Measurements from ENCODE around the gene TSHZ2. TPM values are rescaled to one million over a fixed set of nuclear protein-coding genes. Genes with fewer than 3 reads are reported as not detected.
A peak's percentile ranks its signal among the peaks of the same experiment; 100 is the strongest.

The TSHZ2 gene
- total RNA-seq, 4 donors from 2014 or later, result 1.9 to 12.9 (median 5.0) TPM

DNA sequence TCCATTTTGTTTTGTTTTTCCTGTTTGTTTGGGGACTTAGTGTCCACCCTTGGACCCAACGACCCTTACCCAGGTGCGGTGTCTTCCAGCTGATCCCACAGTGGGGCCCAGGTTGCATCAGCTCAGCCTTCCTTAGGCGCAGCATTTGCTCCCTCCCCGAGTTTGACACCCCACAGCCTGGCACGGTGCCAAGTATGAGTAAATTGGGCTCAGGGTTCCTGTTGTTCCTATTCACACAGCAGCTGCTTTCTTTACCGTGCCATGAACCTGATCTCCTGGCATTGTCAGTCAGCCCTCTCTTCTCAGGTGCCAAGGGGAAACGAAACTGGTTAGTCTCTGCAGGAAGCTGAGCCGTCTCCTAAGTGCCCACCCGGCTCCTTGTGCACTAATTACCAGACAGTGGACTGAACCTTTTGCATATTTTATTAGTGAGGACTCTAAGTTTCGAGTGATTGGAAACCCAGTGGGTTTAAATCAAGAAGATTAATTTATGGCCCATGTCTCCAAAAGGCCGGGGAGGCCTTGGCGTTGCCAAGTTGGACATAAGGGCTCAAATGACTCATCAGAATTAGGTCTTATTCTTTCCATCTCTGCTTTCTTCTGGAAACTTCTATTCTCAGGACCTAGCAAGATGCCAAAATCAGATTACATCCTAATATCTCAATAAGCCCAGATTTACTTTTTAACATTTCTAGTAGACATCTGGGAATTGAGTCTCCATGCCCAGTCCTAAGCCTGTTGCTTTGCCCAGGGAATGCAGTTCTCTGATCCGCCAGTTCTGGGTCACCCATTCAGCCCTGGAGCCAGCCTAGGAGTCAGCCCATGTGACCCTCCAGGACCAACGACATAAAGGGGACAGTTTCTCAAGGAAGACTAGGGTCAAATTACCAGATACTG, 68.8 kb downstream of the TSHZ2 start:
- intact Hi-C loops (cut with DNase I; ENCODE audit: low total_unique reads) (no loop called here), in situ Hi-C loops (cut with MboI; ENCODE audit: low pct_ligation_motif_present in 1 of 4, low pct_unique_long_range_greater_than_20kb in 1 of 4, low sequenced_read_pairs in 3 of 4) (no loop called here)
- WGBS, 2 donors (ENCODE audit: low coverage in 1 of 2), result 59% methylated on average over 14 of the region's 14 CpGs; no CpG with 5 or more reads in 1 of the 2 donors
- peak overlapping the region in 2 of 4 donors; percentile 17 to 41 for H3K27ac ChIP-seq
- no peaks in the 10 kb centered on the region for H3K27me3 ChIP-seq
- H3K9me3 ChIP-seq, result no peaks in the 10 kb centered on the region
- no peaks in the 10 kb centered on the region for H3K36me3 ChIP-seq
- no peak overlapping the region for H3K4me3 ChIP-seq
- no peaks in the 10 kb centered on the region for H3K4me1 ChIP-seq
- no peak for DNase-seq
- TF ChIP-seq EP300 (IDR thresholded peaks at IDR 0.05; ENCODE audit: low read depth) (no peak), CTCF (IDR thresholded peaks at IDR 0.05) (no peak), POLR2A (IDR thresholded peaks at IDR 0.05) (no peak), POLR2AphosphoS5 (IDR thresholded peaks at IDR 0.05) (no peak)

- Histone ChIP-seq H3K9me3 (no peaks in the 10 kb centered on the region), H3K4me1 (no peaks in the 10 kb centered on the region), H3K4me3 (no peak overlapping the region), H3K27ac (no peak overlapping the region), H3K36me3 (no peaks in the 10 kb centered on the region), H3K27me3 (no peaks in the 10 kb centered on the region)
- WGBS, 2 donors (ENCODE audit: low coverage in 1 of 2), result 50 to 60% methylated on average over 3 of the region's 3 CpGs
- intact Hi-C loops (cut with DNase I; ENCODE audit: low total_unique reads) (no loop called here), in situ Hi-C loops (cut with MboI; ENCODE audit: low pct_ligation_motif_present in 1 of 4, low pct_unique_long_range_greater_than_20kb in 1 of 4, low sequenced_read_pairs in 3 of 4) (no loop called here)
- DNase-seq, result no peak
- TF ChIP-seq CTCF (IDR thresholded peaks at IDR 0.05), result no peak
These were observed 70.4 kb downstream of the TSHZ2 start for GRCh38 chr20:53042521-53042920.

- intact Hi-C loops (cut with DNase I; ENCODE audit: low total_unique reads), result no loop called here
- Histone ChIP-seq H3K27me3 (no peaks in the 10 kb centered on the region), H3K9me3 (no peaks in the 10 kb centered on the region), H3K4me1 (no peaks in the 10 kb centered on the region), H3K4me3 (no peak overlapping the region), H3K27ac (no peak overlapping the region), H3K36me3 (no peaks in the 10 kb centered on the region)
- TF ChIP-seq EP300 (IDR thresholded peaks at IDR 0.05; ENCODE audit: low read depth) (no peak), CTCF (IDR thresholded peaks at IDR 0.05) (no peak), POLR2AphosphoS5 (IDR thresholded peaks at IDR 0.05) (no peak), POLR2A (IDR thresholded peaks at IDR 0.05) (no peak)
- 80% methylated on average over 5 of the region's 5 CpGs; no CpG with 5 or more reads in 1 of the 2 donors for WGBS, 2 donors (ENCODE audit: low coverage in 1 of 2)
- in situ Hi-C loops (cut with MboI; ENCODE audit: low pct_ligation_motif_present in 1 of 4, low pct_unique_long_range_greater_than_20kb in 1 of 4, low sequenced_read_pairs in 3 of 4), result no loop called here
- DNase-seq, result no peak
These were observed 72.1 kb downstream of the TSHZ2 start for GRCh38 chr20:53044296-53044695.

GRCh38 chr20:53045941-53046340, 73.8 kb downstream of the TSHZ2 start:
- no peaks in the 10 kb centered on the region for H3K36me3 ChIP-seq
- intact Hi-C loops (cut with DNase I; ENCODE audit: low total_unique reads) (no loop called here), in situ Hi-C loops (cut with MboI; ENCODE audit: low pct_ligation_motif_present in 1 of 4, low pct_unique_long_range_greater_than_20kb in 1 of 4, low sequenced_read_pairs in 3 of 4) (no loop called here)
- H3K27ac ChIP-seq, result no peak overlapping the region
- 61 to 64% methylated on average over 3 to 7 of the region's 7 CpGs for WGBS, 2 donors (ENCODE audit: low coverage in 1 of 2)
- no peaks in the 10 kb centered on the region for H3K4me1 ChIP-seq
- DNase-seq, result no peak
- TF ChIP-seq CTCF (IDR thresholded peaks at IDR 0.05), result no peak
- TF ChIP-seq EP300 (IDR thresholded peaks at IDR 0.05; ENCODE audit: low read depth), result no peak
- TF ChIP-seq POLR2A (IDR thresholded peaks at IDR 0.05), result no peak
- TF ChIP-seq POLR2AphosphoS5 (IDR thresholded peaks at IDR 0.05), result no peak
- no peak overlapping the region for H3K4me3 ChIP-seq
- H3K9me3 ChIP-seq, result no peaks in the 10 kb centered on the region
- no peaks in the 10 kb centered on the region for H3K27me3 ChIP-seq
